ENCODE measurements around the gene CPSF6.

The CPSF6 gene

GRCh38 chr12:69284131-69284530 lies 44.8 kb downstream of the CPSF6 start:
- no peak for TF ChIP-seq FOXP2 (optimal IDR thresholded peaks at IDR 0.05; ENCODE audit: borderline replicate concordance, extremely low read depth, extremely low read length, insufficient read depth)

GRCh38 chr12:69287556-69287955 lies 48.2 kb downstream of the CPSF6 start:
- TF ChIP-seq SIN3A (IDR thresholded peaks at IDR 0.05; ENCODE audit: borderline replicate concordance, insufficient read depth, low read length): no peak
- TF ChIP-seq FOXP2 (optimal IDR thresholded peaks at IDR 0.05; ENCODE audit: borderline replicate concordance, extremely low read depth, extremely low read length, insufficient read depth): no peak
- TF ChIP-seq REST (IDR thresholded peaks at IDR 0.05; ENCODE audit: insufficient read depth in 1 of 2, low read depth in 2 of 2, low read length in 2 of 2): no peak
- no peak for TF ChIP-seq POLR2AphosphoS5 (IDR thresholded peaks at IDR 0.05; ENCODE audit: low read depth, low read length)
- no peak for TF ChIP-seq TAF1 (IDR thresholded peaks at IDR 0.05; ENCODE audit: borderline replicate concordance, insufficient read depth, low read length)

DNA sequence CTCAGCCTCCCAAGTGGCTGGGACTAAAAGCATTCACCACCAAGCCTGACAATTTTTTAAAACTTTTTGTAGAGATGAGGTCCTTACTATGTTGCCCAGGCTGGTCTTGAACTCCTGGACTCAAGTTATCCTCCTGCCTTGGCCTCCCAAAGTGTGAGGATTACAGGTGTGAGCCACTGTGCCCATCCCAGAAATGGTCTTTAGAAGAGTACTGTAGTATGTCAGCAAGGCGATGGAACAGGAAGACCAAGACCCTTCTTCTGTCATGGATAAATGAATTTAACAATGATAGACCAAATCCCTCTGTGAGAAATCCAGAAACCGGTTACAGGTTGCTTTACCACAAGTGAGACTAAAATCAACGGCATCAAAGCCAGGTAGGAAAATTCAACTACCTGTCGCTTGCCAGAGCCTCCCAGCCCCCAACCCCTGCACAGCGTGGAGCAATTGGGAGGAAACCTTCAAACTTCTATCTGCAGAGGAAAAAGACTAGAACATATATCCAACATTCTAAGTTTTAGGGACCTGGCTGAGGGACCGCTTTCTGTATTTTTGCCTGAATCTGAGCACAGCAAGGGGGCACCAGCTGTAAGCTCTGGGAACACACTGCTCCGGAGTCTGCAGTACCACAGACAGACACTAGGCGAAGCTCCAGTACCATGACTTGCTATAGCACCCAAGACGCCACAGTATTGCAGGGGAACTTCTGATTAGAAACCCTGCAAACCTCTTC lies 51.3 kb downstream of the CPSF6 start:
- no peak for TF ChIP-seq SIN3A (IDR thresholded peaks at IDR 0.05; ENCODE audit: borderline replicate concordance, insufficient read depth, low read length)
- no peak for TF ChIP-seq TAF1 (IDR thresholded peaks at IDR 0.05; ENCODE audit: borderline replicate concordance, insufficient read depth, low read length)
- TF ChIP-seq FOXP2 (optimal IDR thresholded peaks at IDR 0.05; ENCODE audit: borderline replicate concordance, extremely low read depth, extremely low read length, insufficient read depth): no peak
- TF ChIP-seq REST (IDR thresholded peaks at IDR 0.05; ENCODE audit: insufficient read depth in 1 of 2, low read depth in 2 of 2, low read length in 2 of 2): no peak
- no peak for TF ChIP-seq POLR2AphosphoS5 (IDR thresholded peaks at IDR 0.05; ENCODE audit: low read depth, low read length)

GRCh38 chr12:69291278-69291593 lies 51.9 kb downstream of the CPSF6 start:
- TF ChIP-seq FOXP2 (optimal IDR thresholded peaks at IDR 0.05; ENCODE audit: borderline replicate concordance, extremely low read depth, extremely low read length, insufficient read depth) (no peak), SIN3A (IDR thresholded peaks at IDR 0.05; ENCODE audit: borderline replicate concordance, insufficient read depth, low read length) (no peak), TAF1 (IDR thresholded peaks at IDR 0.05; ENCODE audit: borderline replicate concordance, insufficient read depth, low read length) (no peak), REST (IDR thresholded peaks at IDR 0.05; ENCODE audit: insufficient read depth in 1 of 2, low read depth in 2 of 2, low read length in 2 of 2) (no peak), POLR2AphosphoS5 (IDR thresholded peaks at IDR 0.05; ENCODE audit: low read depth, low read length) (no peak)

- TF ChIP-seq SIN3A (IDR thresholded peaks at IDR 0.05; ENCODE audit: borderline replicate concordance, insufficient read depth, low read length): no peak
- no peak for TF ChIP-seq REST (IDR thresholded peaks at IDR 0.05; ENCODE audit: insufficient read depth in 1 of 2, low read depth in 2 of 2, low read length in 2 of 2)
- TF ChIP-seq FOXP2 (optimal IDR thresholded peaks at IDR 0.05; ENCODE audit: borderline replicate concordance, extremely low read depth, extremely low read length, insufficient read depth): no peak
- TF ChIP-seq TAF1 (IDR thresholded peaks at IDR 0.05; ENCODE audit: borderline replicate concordance, insufficient read depth, low read length): no peak
- no peak for TF ChIP-seq POLR2AphosphoS5 (IDR thresholded peaks at IDR 0.05; ENCODE audit: low read depth, low read length)
Measured at GRCh38 chr12:69298133-69298532, 58.8 kb downstream of the CPSF6 start.
